Measurements from ENCODE around the gene MRGPRE.

Gene MRGPRE

DNA sequence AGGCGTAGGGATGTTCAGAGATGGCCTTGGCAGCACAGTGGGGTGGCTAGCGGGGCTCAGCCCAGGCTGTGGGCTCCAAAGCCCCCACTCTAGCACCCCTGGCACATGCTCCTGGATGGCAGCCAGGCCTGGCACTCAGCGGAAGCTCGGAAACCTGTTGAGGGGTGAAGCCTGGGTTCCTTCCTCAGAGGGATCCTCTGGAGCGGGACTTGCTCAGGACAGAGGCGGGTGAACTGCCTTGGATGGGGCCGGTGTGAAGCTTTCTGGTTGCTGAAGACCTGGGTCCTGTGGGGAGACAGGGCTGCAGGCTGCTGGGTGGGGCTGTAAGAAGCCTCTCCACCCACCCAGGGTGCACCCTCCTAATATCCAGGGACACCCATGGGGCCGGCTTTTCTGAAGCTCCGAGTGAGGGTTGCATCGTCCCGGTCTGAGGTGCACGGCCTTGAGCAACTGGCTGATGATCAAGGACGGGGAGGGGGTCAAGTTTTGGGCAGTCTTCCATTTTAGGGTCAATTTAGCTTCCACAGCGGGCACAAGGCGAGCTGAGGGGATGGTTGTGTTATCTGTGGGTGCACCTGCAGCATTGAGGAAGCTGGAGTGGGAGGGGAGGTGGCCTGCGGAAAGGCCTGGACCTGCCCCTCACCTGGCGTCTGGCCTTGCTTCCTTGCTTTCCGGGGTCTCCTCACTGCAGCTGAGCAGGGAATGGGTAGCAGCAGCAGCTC is 5.2 kb downstream of the MRGPRE start:
- no peak for DNase-seq (ENCODE audit: low read depth)

DNA sequence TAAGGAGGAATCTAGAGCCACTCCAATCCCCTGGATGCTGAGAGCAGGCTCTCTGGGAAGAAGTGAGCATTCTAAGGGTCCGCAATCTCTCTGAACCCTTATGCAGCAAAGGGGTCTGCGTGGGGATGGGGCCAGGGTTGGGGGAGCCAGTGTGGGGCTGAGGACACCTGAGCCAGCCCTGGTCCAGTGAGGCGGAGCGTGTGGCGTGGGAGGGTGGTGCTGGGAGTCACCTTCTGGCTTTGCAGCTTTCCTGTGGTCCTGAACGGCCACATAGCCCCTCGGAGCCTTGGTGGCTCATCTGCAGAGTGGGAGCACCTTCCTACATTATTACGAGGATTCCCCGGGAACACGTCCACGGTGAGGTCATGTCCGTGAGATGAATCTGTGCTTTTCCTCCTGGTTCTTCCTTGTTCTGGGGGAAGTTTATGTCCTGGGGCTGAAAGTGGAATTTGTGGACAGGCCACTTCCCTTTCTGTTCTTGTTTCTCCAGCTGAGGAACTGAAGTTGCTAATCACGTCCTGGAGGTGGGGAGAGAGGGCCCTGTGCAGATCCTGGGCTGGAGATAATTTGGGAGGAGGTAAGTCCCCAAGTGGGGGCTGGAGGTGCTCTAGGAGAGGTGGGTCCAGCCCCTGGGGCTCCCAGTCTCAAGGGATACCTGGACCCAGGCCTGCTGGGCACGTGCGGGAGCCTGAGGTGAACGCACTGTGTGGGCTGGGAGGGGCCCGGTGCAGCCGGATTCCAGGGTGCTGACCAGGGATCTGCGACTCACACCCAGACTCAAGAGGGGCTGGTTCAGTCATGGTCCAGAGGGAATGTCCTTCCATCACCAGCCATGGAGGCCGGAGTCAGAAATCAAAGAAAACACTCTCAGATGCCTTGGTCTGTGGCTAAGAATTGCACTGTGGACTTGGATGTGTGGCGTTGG is 6.1 kb downstream of the MRGPRE start:
- no peak for DNase-seq (ENCODE audit: low read depth)

DNA sequence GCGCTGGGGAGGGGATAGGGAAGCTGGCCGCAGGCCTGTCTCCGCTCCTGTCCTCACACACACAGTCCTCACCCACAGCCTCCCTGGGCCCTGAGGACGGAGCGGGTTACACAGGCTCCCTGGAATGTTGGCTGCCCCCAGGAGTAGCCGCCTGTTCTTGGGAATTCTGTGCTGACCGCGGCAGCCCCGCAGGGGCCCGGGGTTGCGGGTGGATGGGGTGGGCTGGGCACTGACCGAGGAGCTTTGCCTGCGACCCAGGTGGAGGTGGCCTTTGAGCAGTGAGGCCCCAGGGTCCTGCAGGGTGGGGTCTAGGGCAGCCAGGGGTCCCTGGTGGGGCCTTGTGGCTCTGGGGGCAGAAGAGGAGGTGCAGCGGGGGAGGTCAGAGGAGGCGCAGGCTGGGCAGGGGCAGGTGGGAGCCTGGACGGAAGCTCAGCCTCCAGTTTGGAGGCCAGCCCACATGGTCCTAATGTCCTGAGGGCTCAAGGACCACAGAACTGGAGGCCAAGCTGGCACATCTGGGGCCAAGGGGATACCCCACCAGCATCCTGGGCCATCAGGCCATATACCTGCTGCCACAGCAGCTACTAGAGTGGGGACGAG is 7.0 kb downstream of the MRGPRE start:
- no peak for DNase-seq (ENCODE audit: low read depth)

DNA sequence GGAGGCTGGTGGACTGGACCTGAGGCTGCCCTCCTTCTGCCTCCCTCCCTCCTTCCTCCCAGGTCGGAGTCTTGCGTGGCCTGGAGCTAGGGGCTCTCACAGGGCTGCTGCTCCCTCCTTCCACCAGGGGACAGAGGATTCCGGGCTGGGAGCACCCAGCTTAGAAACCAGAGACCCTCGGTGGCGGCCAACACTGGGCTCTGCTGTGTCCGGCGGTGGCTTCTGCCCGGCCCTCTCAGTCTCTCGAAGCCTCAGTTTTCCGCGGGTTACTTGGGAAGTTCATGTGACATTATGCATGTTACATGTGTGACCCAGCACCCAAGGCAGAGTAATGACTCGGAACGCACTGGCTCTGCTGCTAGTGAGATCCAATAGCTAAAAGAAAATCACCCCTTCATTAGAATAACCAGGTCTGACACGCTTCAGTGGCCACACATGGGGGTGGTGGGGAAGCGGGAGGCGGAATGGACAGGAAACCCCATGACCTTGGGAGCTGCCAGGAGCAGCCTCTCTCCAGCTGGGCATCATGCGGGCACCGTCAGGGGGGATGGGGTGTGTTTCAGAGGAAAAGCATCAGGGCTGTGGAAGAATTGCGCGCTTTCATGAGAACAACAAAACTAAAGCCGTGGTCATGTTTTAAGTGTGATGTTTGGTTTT is 7.7 kb downstream of the MRGPRE start:
- DNase-seq (ENCODE audit: low read depth): no peak

DNA sequence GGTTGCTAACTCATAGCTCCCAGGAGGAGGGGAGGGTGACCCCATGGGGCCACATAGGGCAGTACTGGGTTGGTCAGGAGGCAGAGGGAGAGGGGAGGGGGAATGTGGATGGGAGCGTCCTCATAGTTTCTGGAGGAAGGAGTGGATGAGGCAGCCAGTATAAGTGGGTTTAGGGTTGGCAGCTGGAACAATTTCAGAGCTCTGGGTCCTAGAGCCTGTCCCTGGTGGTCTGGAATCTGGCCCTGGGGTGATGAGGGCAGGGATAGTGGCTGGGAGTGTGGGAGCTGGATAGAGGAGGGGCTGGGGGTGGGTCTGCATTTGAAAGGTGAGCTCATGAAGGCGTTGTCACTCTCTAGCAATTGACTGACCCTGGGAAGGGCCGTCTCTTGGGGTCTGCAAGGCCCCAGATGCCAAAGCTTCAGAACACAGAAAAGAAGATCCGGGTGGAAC is 8.3 kb downstream of the MRGPRE start:
- no peak for DNase-seq (ENCODE audit: low read depth)

DNA sequence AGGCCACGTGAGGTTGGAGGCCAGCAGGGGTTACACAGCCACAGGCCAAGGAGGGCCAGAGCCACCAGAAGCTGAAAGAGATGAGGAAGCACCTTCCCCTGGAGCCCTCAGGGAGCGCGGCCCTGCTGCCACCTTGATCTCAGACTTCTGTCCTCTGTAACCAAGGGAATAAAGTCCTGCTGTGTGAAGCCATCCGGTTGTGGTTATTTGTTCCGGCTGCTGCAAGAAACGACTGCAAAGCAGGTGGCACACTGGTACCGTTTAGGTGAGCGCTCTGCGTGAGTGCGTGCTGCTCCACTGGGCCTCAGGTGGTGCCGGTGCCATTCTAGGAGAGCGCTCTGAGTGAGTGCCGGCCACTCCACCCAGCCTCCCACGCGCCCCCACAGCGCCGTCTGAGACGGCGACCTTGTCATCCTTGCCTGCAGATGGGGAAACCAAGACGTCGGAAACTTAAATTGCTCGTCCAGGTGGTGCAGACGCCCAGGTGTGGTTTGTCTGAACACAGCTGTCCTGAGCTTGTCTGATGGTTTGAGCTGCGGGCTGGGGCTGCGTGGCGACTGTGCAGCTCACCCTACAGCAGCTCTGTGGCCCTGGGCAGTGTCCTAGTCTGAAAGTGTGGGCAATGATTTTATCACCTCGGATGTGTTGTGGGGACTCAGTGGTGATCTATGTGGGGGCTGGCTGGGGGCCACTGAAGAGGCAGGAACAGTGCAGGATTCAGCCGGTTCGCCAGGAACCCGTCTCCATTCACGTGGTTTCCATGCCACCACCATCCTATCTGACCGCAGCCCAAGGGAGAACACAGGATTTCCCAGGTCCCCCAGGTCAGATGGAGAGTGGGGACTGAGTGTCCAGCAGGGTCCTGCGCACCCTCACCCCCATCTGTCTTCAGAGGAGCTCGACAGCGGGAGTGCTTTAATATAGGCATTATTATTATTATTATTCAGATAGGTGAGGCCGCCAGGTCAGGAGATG is 9.0 kb downstream of the MRGPRE start:
- no peak for DNase-seq (ENCODE audit: low read depth)

DNA sequence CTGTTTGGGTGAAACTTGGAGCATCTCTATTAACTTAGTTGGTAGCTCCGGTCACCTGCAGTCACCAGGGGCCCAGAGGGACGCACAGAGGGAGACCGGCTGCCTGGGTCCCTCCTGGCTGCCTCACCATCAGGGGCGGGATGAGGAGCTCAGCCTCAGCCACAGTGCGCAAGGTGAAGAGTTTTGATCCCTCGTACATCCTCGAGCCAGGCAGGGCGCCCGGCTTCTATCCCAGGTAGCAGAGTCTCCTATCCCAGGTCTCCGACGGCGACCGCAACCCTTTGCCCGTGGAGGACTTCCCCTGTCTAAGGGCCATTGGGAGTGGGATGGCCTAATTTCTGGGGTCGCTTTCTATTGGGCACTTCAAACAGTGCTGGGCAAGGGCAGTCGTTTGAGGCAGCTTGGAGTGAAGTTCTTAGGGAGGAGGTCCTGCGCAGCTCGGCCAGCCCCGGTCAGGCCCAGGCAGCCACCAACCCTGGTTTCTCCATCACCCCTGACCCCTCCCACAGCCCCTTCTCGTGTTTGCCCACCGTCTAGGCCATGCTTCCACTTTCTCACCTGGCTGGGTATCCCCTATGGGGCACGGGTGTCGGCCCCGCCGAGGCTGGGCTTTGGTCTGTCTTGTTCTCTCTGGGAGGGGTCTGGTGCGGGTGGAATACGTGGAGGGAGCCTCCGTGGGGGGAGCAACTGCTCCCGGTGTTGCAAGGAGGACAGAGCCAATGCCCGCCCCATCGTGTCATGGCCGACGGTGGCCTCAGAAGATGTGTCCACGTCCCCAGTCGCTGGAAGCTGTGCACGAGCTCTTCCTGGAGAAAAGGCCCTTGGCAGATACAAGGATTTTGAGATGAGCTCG is 10.0 kb downstream of the MRGPRE start:
- no peak for DNase-seq (ENCODE audit: low read depth)

DNA sequence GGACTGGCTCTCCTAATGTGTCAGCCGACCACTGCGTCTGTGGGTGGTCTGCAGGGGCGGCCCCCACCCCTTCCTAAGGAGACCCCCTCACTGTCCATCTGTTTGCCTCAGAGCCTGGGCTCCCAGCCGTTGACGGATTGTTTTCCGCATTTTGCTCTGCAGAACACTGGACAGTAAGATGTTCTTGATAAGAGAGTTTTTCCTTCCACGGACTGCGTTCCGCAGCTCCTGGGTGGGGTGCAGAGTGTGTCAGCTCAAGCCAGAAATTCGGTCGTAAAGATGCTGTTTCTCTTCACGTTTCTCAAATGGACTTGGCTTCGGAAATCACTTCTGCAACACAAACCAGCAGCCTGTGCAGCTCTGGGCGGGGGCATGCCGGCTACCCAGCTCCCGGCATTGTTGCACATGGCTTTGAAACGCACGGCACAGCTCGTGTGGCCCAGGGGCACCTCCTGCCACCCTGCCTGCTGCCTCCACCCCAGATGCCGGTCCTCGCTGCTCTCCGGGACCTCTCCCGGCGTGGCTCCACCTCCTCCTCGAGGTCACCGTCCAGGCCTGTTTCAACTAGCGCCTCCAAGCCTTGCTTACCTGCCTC is 10.7 kb downstream of the MRGPRE start:
- no peak for DNase-seq (ENCODE audit: low read depth)

DNA sequence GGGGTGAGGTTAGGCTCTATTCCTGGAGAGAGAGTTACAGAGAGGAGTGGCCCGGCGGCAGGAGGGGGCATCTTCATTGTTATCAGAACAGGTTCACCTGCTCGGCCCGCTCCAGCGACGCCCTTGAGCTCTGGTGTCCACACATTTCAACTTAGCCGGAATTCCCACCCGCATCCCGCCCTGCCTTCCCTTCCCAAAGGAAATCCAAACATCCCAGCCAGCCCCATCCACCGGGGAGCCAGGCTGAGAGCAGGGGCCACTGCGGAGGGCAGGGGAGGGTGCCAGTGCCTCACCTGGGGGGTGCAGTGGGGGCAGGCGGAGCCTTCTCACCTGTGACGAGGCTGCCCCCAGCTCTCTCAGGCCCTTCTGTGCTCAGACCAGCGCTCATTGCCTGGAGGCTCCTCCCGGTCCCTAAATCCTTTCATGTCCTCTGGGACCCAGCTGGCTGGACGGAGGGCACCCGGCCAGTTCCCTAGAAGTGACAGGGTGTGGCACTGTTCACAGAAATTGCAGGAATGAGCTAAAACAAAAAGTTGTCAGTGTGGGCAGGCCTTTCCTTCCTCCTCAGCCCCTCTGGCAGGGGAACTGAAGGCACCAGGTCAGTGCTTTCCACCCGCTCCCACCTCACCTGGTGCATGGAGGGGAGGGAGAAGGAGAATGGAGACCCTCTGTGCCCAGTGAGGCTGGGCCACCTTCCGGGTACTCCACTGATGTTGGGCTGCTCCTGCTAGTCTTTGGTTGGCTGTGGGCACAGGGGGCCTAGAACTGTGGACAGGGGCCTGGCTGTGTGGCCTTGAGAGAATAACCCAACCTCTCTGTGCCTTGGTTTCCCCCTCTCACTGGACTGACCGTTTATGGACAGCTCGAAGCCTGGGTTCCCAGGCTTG is 11.5 kb downstream of the MRGPRE start:
- no peak for DNase-seq (ENCODE audit: low read depth)

DNA sequence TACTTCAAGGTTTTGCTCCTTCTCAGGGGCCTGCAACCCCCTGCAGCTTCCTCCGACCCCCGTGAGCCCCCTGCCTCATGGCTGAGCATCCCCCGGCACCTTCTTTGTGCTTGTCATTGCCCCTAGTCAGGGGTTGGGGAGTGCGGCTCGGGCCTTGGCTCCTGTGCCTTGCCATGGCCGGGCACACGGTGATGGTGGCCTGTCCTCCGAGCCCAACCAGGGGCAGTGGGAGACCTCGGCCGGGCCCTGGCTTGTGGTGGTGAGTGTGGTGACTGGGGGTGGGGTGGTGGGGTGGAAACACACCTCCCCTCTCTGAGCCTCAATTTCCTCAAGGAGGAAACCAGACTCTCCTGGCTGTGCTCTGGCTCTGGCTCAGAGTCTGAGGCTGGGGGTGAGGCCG is 12.1 kb downstream of the MRGPRE start:
- DNase-seq (ENCODE audit: low read depth): no peak

DNA sequence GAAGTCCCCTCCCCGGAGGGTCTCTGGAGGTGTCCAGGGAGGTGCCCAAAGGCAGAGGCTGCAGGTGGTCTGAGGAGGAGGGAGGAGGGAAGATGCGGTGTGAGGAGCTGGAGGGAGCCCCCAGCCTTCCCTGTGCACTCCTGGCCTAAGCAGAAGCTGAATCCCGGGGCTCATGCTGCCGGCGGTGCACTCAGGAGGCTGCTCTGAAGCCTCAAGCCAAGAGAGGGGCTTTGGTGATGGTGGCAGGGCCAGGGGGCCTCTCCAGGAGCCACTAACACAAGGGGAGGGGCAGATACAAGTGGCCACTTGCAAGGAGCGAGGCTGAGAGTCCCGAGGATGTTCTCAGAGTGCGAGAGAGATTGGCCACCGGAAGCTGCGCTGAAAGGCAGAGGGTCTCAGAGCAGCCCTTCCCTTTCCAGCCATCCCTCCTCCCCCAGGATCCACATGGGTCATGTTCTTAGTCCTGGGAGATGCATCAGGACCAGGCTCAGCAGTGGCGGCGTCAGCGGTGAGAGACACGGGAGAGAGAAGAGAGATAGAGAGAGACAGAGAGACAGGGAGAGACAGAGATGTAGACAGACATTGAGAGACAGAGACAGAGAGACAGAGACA is 12.8 kb downstream of the MRGPRE start:
- DNase-seq (ENCODE audit: low read depth): no peak

DNA sequence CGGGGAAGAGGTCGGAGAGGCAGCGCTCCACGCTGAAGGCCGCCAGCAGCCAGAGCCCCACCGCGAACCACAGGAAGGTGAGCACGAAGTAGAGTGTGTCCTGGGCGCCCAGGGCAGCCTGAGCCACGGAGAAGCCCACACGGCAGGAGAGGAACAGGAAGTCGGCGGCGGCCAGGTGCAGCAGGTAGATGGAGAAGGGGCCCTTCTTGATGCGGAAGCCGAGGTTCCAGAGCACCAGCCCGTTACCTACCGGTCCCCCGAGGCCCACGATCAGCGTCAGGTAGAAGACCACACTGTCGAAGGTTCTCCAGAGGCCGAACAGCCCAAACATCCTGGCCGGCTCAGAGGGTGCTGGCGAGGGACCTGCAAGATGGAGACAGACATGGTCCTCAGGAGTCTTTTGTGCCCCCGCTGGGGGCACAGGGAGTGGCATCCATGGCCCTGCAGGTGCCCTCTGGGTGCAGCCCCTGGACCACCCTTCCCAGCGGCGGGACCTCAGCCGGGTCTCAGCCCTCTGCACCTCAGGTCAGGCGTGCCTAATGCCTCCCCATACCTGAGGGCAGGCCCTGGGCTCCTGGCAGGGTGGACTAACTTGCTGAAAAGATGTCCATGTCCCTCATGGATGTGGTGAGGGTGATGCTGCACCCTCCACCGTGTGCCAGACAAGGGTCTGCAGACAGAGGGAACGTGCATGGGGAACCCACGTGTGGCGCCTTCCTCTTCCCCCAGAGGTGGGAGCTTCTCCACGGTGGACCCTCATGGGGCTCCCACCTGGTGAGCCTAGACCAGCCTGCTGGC is 13.5 kb downstream of the MRGPRE start, which contains the start of gene MRGPRG:
MRGPRG (minus strand) TSS at position 331 of the 798 bp plus-strand sequence; CDS start at position 331, 0 bp downstream.
- DNase-seq (ENCODE audit: low read depth): no peak

DNA sequence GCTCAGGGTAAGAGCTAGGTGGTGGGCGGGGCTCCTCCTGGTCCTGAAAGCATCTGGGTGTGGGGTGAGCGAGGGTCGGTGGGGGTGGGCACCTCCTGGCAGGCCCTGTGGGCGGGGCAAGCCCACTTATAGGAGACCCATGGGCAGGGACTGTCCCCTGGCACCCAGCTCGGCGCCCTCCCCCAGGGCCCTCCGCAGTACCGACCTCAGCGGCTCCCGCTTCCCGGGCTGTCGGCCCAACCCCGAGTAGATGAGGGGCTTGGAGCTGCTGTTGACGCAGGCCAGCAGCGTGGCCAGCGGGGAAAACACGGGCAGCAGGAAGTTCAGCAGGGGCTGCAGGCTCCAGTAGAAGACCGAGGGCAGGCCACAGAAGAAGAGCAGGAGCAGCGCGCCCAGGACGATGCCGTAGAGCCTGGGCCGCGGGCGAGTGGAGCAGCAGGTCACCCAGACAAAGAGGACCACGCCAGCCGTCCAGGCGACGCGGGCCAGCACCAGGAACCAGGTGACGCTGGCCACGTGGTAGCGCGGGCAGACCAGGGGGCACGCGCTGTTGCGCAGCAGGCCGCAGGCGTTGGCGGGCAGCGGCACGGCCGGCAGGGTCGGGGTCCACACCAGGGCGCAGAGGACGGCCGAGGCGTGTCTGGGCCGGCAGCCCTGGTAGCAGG is 14.3 kb downstream of the MRGPRE start:
- no peak for DNase-seq (ENCODE audit: low read depth)

DNA sequence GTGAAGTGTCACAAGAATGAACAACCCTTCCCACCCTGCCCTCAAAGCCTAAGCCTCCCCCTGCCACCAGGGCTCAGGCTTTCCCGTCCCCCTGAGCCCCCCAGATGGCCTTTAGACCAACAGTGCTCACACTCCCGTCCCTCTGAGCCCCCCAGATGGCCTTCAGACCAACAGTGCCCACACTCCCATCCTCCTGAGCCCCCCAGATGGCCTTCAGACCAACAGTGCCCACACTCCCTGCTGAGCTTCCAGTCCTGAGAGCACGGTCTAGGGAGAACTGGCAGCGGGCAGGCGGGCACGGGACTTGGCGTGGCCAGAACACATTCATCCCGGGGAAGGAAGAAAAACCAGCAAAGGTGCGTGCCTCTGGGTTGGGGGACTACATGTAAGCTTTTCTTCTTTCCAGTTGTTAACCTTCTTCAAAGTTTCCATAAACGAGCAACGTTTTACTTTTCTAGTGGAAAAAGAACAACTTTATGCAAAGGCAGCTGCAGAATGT is 16.1 kb downstream of the MRGPRE start:
- DNase-seq (ENCODE audit: low read depth): no peak

DNA sequence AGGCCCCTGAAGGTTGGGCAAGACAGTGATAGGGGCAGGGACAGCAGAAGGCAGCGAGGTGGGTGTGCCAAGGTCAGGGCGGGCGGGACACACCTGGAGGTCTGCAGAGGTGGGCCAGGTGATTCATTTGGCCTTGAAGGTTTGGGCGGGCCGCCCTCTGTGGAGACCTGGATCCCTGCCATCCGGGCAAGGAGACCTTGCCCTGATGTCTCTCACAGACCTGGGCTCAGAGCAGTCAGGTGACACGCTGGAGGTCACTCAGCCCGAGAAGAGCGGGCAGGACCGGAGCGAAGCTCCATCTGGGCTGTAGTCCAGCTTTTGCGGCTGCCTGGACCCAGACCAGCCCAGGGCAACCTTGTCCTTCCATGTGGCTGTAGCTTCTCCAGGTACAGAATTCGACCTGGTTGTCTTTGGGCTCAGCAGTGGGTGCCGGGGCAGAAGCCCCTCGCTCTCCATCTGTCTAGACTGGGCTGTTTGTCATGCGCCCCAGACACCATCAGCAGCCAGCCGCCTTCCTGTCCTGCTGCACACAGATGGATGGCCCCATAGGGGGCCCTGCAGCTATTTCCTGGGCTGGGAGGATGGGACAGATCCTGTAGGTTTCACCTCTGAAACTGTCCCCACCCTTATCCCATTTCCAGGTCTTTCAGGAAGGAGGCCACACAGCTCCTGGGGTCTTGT is 16.7 kb downstream of the MRGPRE start:
- no peak for DNase-seq (ENCODE audit: low read depth)

DNA sequence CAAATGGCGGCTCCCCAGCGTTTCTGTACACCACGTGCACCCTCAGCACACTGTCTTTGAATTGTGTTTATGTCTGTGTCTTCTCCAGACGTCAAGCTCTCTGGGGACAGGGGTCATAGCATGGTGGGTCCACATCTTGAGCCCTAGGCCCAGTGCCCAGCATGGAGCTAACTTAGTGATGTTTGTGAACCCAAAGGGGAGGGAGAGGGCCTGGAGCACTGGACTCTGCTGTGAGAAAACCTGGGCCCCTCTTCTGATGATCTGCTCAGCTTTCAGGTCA is 17.9 kb downstream of the MRGPRE start:
- no peak for DNase-seq (ENCODE audit: low read depth)

All from stimulated activated CD8-positive, alpha-beta memory T cell treated with anti-CD3 and anti-CD28 coated beads, Interleukin-15, amount 100 ng/mL, for 24 hours (primary cell).